Loucy (cell line): ENCODE measurements around the gene KIF18A.

Experiments used
- H2AFZ ChIP-seq: fragments of 200-600 bp; sonication (generic); 2 replicates; pipeline ENCODE4 v1.6.0; 2016; ENCODE audit warnings: antibody characterized with exemption, mild to moderate bottlenecking, low read length, moderate library complexity
- H3F3A ChIP-seq: fragments of 200-600 bp; 2 replicates; pipeline ENCODE4 v1.6.0; 2016; ENCODE audit warnings: antibody characterized with exemption, low read depth, mild to moderate bottlenecking
- H3K27me3 ChIP-seq: fragments of 200-600 bp; sonication (generic); 2 replicates; pipeline ENCODE4 v1.6.1; 2014; ENCODE audit warnings: low read length, mild to moderate bottlenecking; ENCODE audit not compliant: insufficient read depth, poor library complexity, severe bottlenecking
- H3K36me3 ChIP-seq: fragments of 200-600 bp; sonication (generic); 2 replicates; pipeline ENCODE4 v1.6.1; 2016; ENCODE audit warnings: low read length; ENCODE audit not compliant: insufficient read depth
- H3K4me1 ChIP-seq: fragments of 200-600 bp; sonication (generic); 2 replicates; pipeline ENCODE4 v1.5.1; 2014; ENCODE audit warnings: low read length, mild to moderate bottlenecking; ENCODE audit not compliant: insufficient read depth, poor library complexity, severe bottlenecking
- H3K4me2 ChIP-seq: fragments of 200-600 bp; sonication (generic); 2 replicates; pipeline ENCODE4 v1.6.0; 2014; ENCODE audit warnings: antibody characterized with exemption, low read length, low read depth, mild to moderate bottlenecking; ENCODE audit not compliant: poor library complexity, severe bottlenecking
- H3K4me3 ChIP-seq: fragments of 200-600 bp; sonication (generic); 2 replicates; pipeline ENCODE4 v1.5.1; 2014; ENCODE audit warnings: low read length, mild to moderate bottlenecking, mixed read lengths; ENCODE audit not compliant: poor library complexity, severe bottlenecking
- H3K79me2 ChIP-seq: fragments of 200-600 bp; sonication (generic); 2 replicates; pipeline ENCODE4 v1.6.1; 2014; ENCODE audit warnings: low read length; ENCODE audit not compliant: insufficient read depth
- H3K9ac ChIP-seq: fragments of 200-600 bp; sonication (generic); 2 replicates; pipeline ENCODE4 v1.6.0; 2014; ENCODE audit warnings: mild to moderate bottlenecking, low read depth, low read length, moderate library complexity; ENCODE audit not compliant: poor library complexity, severe bottlenecking
- H3K9me2 ChIP-seq: fragments of 200-600 bp; sonication (generic); replicated peaks from 2 replicates; pipeline ENCODE4 v1.6.1; 2016; ENCODE audit warnings: low read depth, low read length, mixed read lengths
- H3K9me3 ChIP-seq: fragments of 200-600 bp; sonication (generic); 2 replicates; pipeline ENCODE4 v1.6.1; 2014; ENCODE audit warnings: mild to moderate bottlenecking, antibody characterized with exemption, low read length, low read depth; ENCODE audit not compliant: insufficient read depth
- H4K20me1 ChIP-seq: fragments of 200-600 bp; sonication (generic); 2 replicates; pipeline ENCODE4 v1.6.0; 2014; ENCODE audit warnings: antibody characterized with exemption, low read length, mild to moderate bottlenecking; ENCODE audit not compliant: insufficient read depth, poor library complexity, severe bottlenecking
- EZH2phosphoT487 ChIP-seq: fragments of 200-600 bp; IDR thresholded peaks from 2 replicates; pipeline ENCODE4 v1.6.1; 2018; ENCODE audit warnings: antibody characterized with exemption, mild to moderate bottlenecking, moderate library complexity, borderline replicate concordance
- TF ChIP-seq, protein P1 (sequence below): fragments of 200-600 bp; sonication (generic); conservative IDR thresholded peaks from 2 replicates; pipeline ENCODE4 v1.5.1; 2014; ENCODE audit warnings: mild to moderate bottlenecking, antibody characterized with exemption, low read length

KIF18A gene

DNA sequence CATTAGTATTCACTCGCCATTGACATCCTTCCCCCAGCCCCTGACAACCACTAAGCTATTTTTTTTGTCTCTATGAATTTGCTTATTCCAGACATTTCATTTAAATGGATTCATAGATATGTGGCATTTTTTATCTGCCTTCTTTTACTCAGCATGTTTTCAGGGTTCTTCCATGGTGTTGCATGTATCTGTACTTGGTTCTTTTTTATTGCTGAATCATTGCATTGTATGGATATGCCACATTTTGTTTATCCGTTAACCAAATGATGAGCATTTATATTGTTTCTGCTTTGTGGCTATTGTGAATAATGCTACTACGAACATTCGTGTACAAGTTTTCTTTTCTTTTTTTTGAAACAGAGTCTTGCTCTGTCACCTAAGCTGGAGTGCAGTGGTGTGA is 6.2 kb upstream of the KIF18A start:
- TF ChIP-seq, protein P1, sequence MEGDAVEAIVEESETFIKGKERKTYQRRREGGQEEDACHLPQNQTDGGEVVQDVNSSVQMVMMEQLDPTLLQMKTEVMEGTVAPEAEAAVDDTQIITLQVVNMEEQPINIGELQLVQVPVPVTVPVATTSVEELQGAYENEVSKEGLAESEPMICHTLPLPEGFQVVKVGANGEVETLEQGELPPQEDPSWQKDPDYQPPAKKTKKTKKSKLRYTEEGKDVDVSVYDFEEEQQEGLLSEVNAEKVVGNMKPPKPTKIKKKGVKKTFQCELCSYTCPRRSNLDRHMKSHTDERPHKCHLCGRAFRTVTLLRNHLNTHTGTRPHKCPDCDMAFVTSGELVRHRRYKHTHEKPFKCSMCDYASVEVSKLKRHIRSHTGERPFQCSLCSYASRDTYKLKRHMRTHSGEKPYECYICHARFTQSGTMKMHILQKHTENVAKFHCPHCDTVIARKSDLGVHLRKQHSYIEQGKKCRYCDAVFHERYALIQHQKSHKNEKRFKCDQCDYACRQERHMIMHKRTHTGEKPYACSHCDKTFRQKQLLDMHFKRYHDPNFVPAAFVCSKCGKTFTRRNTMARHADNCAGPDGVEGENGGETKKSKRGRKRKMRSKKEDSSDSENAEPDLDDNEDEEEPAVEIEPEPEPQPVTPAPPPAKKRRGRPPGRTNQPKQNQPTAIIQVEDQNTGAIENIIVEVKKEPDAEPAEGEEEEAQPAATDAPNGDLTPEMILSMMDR = no peak
- no peak for TF ChIP-seq EZH2phosphoT487
- H3K4me3 ChIP-seq = peak overlapping the region; percentile 26
- peaks cover 50% of the 10 kb centered on the region for H3K79me2 ChIP-seq
- H3K36me3 ChIP-seq = no peaks in the 10 kb centered on the region
- no peaks in the 10 kb centered on the region for H3F3A ChIP-seq
- no peaks in the 10 kb centered on the region for H3K9me2 ChIP-seq
- H4K20me1 ChIP-seq = peaks cover 2% of the 10 kb centered on the region
- H3K4me1 ChIP-seq = peaks cover 44% of the 10 kb centered on the region
- no peaks in the 10 kb centered on the region for H3K27me3 ChIP-seq
- no peak overlapping the region for H2AFZ ChIP-seq
- no peak overlapping the region for H3K9ac ChIP-seq
- no peaks in the 10 kb centered on the region for H3K9me3 ChIP-seq
- H3K4me2 ChIP-seq = peak overlapping the region; percentile 48

DNA sequence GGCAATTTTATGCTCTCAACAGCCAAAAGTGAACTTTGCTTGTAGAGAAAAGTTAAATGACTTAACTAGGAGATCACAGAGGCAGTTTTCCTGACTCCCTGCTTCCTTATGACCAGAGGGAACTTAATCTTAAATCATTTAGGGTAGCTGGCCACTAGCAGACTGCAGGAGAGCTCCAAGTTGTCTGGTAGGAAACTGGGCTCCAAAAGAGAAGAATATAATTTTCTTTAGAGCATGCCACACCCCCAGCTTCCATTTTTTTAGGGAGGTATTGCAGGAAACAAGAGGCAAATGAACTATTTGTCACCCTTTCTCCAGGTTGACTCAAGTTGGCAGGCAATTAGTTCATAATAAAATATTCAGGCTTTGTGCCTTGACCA is 2.9 kb upstream of the KIF18A start:
- Histone ChIP-seq H2AFZ (peak overlapping the region; percentile 96), H3K79me2 (peaks cover 78% of the 10 kb centered on the region), H3K36me3 (no peaks in the 10 kb centered on the region), H3K4me1 (peaks cover 46% of the 10 kb centered on the region), H3K4me3 (peak overlapping the region; percentile 90), H3F3A (no peaks in the 10 kb centered on the region), H3K4me2 (peak overlapping the region; percentile 89), H3K27me3 (no peaks in the 10 kb centered on the region), H4K20me1 (peaks cover 7% of the 10 kb centered on the region), H3K9me2 (no peaks in the 10 kb centered on the region), H3K9ac (peak overlapping the region; percentile 85), H3K9me3 (no peaks in the 10 kb centered on the region)
- no peak for TF ChIP-seq EZH2phosphoT487
- TF ChIP-seq, protein P1 = no peak

DNA sequence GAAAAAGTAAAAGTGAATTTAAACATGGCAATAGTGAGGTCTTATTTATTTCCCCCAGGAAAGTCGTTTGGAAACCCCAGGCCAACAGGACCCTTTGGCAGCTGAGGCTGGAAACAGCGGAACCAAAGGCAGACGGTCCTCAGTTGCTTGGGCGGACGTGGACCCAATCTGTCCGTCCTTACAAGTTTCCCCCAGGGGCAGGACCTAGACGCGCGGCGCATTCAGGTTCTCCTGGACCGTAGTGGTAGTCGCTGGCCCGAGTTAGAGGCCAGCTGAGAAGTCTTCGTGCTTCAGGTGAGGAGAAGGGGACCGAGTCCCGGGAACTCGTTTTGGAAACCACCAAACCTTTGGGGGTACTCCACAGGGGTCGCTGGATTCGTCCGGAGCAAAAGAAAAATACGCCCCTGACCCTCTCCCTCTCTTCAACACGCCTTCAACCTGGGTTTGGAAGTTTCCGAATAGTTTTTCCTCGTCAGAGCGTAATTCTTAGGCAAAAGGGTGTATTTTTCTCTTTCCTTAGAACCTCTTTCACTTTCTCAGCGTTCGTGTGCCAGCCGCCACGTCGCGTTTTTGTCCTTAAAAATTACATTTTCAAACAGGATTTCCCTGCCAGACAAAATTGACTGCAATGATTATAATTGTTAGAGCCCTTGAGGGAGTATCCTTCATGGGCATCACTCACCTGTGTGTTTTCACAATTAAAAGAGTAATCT is 2.3 kb upstream of the KIF18A start:
- peak overlapping the region; percentile 90 for H3K4me3 ChIP-seq
- H3K36me3 ChIP-seq = no peaks in the 10 kb centered on the region
- H3K4me1 ChIP-seq = peaks cover 51% of the 10 kb centered on the region
- peak overlapping the region; percentile 89 for H3K4me2 ChIP-seq
- no peak for TF ChIP-seq EZH2phosphoT487
- TF ChIP-seq, protein P1 = no peak
- no peaks in the 10 kb centered on the region for H3K9me3 ChIP-seq
- H4K20me1 ChIP-seq = peaks cover 10% of the 10 kb centered on the region
- peak overlapping the region; percentile 96 for H2AFZ ChIP-seq
- peaks cover 84% of the 10 kb centered on the region for H3K79me2 ChIP-seq
- no peaks in the 10 kb centered on the region for H3F3A ChIP-seq
- H3K9ac ChIP-seq = peak overlapping the region; percentile 85
- H3K27me3 ChIP-seq = no peaks in the 10 kb centered on the region
- no peaks in the 10 kb centered on the region for H3K9me2 ChIP-seq
